GM15510 (cell line): ENCODE data around the gene C11orf16.

Experiments
- POLR2A ChIP-seq: IDR thresholded peaks from 3 replicates; pipeline ENCODE4 v1.6.1; 2011; ENCODE audit warnings: borderline replicate concordance; ENCODE audit not compliant: insufficient read length; ENCODE audit errors: extremely low read depth

C11orf16 gene

DNA sequence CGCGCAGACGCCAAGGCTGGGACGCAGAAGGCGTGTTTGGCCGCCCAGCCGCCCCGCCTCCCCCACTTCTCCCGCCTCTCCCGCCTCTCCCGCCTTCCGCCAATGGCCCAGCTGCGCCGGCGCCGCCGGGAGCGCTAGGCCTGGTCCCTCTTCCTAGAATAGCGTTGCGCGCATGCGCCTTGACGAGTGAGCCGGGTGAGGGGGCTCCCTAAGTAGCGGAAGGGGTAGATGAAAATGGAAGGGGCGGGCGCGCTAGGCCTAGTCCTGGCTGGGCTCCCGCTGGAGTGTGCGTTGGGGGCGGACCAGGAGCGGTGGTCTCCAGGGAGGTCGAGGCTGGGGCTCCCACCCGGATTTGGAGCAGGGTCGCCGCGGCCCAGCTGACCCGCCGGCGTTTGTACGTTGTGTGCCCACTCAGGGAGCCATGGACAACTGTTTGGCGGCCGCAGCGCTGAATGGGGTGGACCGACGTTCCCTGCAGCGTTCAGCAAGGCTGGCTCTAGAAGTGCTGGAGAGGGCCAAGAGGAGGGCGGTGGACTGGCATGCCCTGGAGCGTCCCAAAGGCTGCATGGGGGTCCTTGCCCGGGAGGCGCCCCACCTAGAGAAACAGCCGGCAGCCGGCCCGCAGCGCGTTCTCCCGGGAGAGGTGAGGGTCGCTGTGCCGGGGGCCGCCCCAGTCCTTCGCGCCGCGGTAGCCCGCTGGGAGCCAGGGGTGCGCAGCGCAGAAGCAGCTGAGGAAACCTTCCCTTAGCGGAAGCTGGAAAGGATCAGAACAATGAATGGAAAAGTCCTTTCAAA lies 21.5 kb downstream of the C11orf16 start, which contains the start of gene AKIP1:
AKIP1 (plus strand) TSS at position 161 of the 795 bp plus-strand sequence; CDS start at position 422, 261 bp downstream.
- TF ChIP-seq POLR2A = peak; percentile 51

GRCh38 chr11:8910649-8911026 lies 22.1 kb downstream of the C11orf16 start:
- no peak for TF ChIP-seq POLR2A

DNA sequence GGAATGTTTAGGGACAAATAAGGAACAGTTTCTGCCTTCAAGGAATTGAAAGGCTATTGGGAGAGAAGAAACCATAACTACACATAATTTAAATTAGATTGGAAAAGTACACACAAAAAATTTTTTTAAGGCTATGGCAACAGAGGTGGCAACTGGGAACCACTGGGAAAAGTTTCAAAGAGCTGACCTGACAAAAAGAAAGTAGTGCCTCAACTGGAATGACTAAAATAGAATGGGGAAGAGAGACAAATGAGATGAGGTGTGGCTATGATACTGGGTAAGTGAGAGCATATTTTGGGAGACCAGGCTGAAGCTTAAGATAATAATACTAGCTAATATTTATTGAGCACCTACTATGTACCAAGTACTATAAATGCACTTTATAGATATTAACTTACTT lies 24.6 kb downstream of the C11orf16 start:
- no peak for TF ChIP-seq POLR2A

DNA sequence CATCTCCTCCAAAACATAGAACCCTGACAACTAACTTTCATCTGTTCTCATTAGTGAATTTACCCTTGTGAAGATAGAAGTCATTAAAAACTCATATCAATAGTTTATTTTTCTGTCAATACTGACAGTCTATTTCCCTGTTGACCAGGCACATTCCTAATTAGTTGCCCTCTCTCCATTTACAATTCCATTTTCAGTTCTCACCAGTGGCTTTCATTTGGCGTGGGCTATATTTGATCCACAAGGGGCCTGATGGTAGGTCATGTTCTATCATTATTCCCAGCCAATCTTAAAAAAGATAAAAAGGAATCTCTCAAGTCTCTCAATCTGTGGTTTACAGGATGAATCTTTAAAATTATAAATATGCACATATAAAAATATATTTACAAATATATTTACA lies 25.6 kb downstream of the C11orf16 start:
- no peak for TF ChIP-seq POLR2A

- TF ChIP-seq POLR2A = no peak
Observed at GRCh38 chr11:8905528-8906165, 27.1 kb downstream of the C11orf16 start.

DNA sequence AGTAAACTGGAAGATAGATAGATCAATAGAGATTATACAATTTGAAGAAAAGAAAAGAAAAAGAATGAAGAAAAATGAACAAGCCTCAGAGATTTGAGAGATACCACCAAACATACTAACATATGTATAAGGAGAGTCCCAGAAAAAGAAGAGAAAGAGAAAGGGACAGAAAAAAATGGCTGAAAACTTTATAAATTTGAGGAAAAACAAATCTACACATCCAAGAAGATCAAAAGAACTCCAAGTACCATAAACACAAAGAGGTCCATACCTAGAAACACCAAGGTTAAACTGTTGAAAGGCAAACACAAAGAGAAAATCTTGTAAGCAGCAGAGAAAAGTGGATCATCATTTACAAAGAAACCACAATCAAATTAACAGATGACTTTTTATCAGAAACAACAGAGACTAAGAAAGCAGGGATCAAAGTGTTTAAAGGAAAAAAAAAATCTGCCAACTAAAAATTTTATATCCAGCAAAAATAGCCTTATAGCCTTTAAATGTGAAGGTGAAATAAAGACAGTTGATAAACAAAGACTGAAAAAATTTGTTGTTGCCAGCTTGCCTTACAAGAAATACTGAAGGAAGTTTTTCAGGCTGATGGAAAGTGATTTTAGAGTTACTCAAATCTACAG lies 33.5 kb downstream of the C11orf16 start:
- TF ChIP-seq POLR2A = no peak

DNA sequence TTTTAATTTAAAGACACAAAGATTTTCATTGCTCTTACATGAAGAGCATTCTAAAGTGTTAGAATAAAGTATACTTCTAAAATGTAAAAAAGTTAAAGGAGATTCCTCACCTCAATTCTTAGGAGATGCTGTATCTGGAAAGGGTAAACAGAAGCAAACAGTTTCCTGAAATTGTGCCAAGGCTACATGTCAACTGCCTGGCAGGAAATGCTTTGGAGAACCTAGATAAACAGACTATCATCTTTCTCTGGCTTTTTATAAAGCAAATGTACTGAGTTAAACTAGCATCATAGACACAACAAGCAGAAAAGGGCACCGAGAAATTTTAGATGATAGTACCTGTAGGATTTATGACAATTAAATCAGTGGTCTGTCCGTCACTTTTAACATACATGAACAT lies 46.4 kb downstream of the C11orf16 start:
- no peak for TF ChIP-seq POLR2A

DNA sequence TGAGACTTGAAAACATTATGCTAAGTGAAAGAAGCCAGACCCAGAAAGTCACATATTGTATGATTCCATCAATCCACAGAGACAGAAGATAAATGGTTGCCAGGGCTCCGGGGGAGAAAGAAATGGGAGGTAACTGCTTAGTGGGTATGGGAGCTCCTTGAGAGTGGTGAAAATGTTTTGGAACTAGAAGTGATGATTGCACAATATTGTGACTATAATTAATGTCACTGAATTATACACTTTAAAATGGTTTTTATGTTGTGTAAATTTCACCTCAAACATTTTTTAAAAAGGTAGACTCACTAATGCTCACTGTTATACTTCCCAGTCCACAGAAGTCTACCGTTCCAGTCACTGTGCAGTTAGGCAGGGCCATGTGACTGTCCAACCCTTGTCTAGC lies 54.0 kb downstream of the C11orf16 start:
- TF ChIP-seq POLR2A = no peak

- no peak for TF ChIP-seq POLR2A
Observed at GRCh38 chr11:8873741-8874405, 58.9 kb downstream of the C11orf16 start.

DNA sequence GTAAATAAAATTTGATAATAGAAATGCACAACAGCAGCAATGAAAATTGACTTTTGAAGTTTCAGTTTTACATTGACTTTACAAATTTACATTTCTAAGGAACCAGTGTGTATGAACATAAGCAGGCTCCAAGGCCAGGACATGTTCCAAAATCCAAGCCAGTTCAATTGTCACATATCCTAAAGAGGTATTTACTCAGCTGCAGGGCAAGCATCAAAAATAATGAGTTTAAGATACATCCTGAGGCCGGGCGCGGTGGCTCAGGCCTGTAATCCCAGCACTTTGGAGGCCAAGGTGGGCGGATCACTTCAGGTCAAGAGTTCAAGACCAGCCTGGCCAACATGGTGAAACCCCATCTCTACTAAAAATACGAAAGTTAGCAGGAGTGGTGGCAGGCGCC lies 60.8 kb downstream of the C11orf16 start:
- no peak for TF ChIP-seq POLR2A

DNA sequence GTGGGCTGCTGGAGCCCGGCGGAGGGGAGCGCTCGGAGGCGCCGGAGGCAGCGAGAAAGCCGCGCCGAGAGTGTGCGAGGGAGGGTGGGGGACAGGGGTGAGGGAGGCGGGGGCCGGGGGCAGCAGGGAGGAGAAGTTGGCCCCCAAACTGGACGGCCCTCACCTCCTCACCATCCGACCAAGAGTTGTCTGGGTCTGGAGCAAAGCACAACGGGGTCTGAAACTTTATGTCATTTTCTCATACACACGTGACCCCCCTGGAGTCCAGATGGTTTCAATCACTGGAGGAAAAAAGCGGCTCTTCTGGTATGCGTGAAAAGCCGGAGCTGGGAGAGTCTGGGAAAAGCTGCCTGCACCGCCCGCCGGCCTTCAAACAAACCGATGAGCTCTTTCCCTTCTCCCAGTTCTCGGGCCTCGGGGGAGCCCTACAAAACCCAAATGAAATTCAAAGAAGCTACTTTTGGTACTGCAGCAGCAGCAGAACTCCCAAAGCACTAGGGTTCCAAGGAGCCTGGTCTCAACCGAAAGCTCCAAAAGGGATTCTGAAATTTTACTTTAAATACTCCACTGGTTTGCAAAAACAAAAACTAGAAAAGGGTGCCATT lies 61.5 kb downstream of the C11orf16 start:
- no peak for TF ChIP-seq POLR2A

DNA sequence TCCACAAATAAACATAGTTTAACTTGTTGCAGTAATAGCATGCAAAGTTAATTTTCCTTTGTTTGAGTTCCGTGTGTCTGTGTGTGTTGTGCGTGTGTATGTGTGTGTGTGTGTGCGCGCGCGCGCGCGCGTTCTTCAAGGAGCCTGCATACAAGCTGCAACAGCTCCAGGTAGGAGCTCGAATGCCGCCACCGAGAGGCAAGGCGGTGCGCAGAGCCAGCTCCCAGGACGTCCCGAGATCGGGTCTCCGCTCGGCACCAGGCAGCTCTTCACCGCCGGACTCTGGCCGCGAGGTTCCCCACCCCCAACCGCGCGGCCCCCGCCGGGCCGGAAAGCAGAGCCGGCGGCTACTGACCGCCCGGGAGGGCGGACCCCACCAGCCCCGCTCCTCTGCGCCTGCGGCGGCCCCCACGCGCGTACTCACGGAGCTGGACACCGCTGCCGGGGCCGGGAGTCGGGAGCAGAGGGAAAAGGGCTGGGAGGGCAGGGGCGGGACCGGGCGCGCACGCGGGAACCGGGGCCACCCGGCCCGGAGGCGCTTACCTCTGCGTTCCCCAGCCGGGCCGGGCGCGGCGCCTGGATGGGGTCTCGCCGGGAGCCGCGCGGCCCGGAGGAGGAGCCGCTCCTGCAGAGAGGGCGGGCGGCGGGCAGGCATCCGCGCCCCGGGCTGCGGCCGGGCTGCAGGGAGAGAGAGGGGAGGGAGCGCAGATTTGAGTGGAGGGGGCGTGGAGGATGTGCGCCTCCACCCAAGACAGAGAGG lies 62.2 kb downstream of the C11orf16 start:
- no peak for TF ChIP-seq POLR2A
